SK-N-SH (cell line): ENCODE results near the gene RFTN1. TPM values are rescaled to one million over a fixed set of nuclear protein-coding genes. Genes with fewer than 3 reads are reported as not detected.

Source experiments
- CTCF ChIA-PET: fragments of 300-600, 350-600 bp; formaldehyde crosslinking; extraction: SDS; loops from one replicate; lab custom pipeline; 2021; lab: Yijun Ruan, JAX
- POLR2A ChIA-PET: fragments of 350-600 bp; sonication (Branson Sonifier 250); formaldehyde crosslinking; extraction: SDS; loops from one replicate; lab custom pipeline; 2020; ENCODE audit warnings: antibody characterized with exemption, inconsistent platforms; lab: Yijun Ruan, JAX
- DNase-seq: peaks from one replicate; pipeline ENCODE4 v3.0.0; 2012
- H2AFZ ChIP-seq: fragments of 200-600 bp; sonication (generic); 2 replicates; pipeline ENCODE4 v1.8.1; 2016; ENCODE audit warnings: antibody characterized with exemption, mild to moderate bottlenecking, low read depth
- H3F3A ChIP-seq: fragments of 200-600 bp; sonication (generic); replicated peaks from 2 replicates; pipeline ENCODE3; 2016; ENCODE audit warnings: antibody characterized with exemption, mild to moderate bottlenecking; ENCODE audit not compliant: insufficient read depth
- H3K27ac ChIP-seq, 2 experiments: fragments of 200-500 bp in 1 of 2; fragments of 200-600 bp in 1 of 2; sonication (Bioruptor generic) in 1 of 2; sonication (generic), shearing (Covaris generic) in 1 of 2; 2 replicates each; pipeline versions ENCODE4 v1.5.1 to v1.6.1; 2014 to 2016; ENCODE audit warnings: low read depth in 2 of 2, inconsistent platforms in 1 of 2, low read length in 1 of 2, mild to moderate bottlenecking in 1 of 2, mixed read lengths in 1 of 2
- H3K27me3 ChIP-seq: fragments of 200-600 bp; sonication (generic), shearing (Covaris generic); 2 replicates; pipeline ENCODE4 v1.6.1; 2016; ENCODE audit warnings: mixed run types; ENCODE audit not compliant: insufficient read depth
- H3K36me3 ChIP-seq, 2 experiments: fragments of 200-500 bp in 1 of 2; fragments of 200-600 bp in 1 of 2; sonication (Bioruptor generic) in 1 of 2; sonication (generic) in 1 of 2; replicated peaks in 1 of 2; 2 replicates each; pipeline versions ENCODE3 to v1.5.1; 2014 to 2016; ENCODE audit warnings: low read length in 1 of 2, mild to moderate bottlenecking in 1 of 2; ENCODE audit not compliant: insufficient read depth in 2 of 2, control insufficient read depth in 1 of 2
- H3K4me1 ChIP-seq, 2 experiments: fragments of 200-500 bp in 1 of 2; fragments of 200-600 bp in 1 of 2; sonication (Bioruptor generic) in 1 of 2; sonication (generic), shearing (Covaris generic) in 1 of 2; 2 replicates each; pipeline versions ENCODE4 v1.5.1 to v1.6.1; 2014 to 2016; ENCODE audit warnings: low read depth in 1 of 2, low read length in 1 of 2, mixed run types in 1 of 2; ENCODE audit not compliant: insufficient read depth in 2 of 2, control insufficient read depth in 1 of 2
- H3K4me2 ChIP-seq: fragments of 200-600 bp; sonication (generic), shearing (Covaris generic); 2 replicates; pipeline ENCODE4 v1.6.1; 2017; ENCODE audit warnings: mixed run types
- H3K4me3 ChIP-seq, 2 experiments: fragments of 200-500 bp in 1 of 2; fragments of 200-600 bp in 1 of 2; sonication (Bioruptor generic) in 1 of 2; sonication (generic), shearing (Covaris generic) in 1 of 2; 2 replicates each; pipeline versions ENCODE4 v1.5.1 to v1.8.1; 2014 to 2016; ENCODE audit warnings: low read depth in 2 of 2, inconsistent platforms in 1 of 2, low read length in 1 of 2, mild to moderate bottlenecking in 1 of 2, mixed read lengths in 1 of 2, moderate library complexity in 1 of 2
- H3K79me2 ChIP-seq: fragments of 200-600 bp; sonication (generic); 2 replicates; pipeline ENCODE4 v1.8.1; 2017; ENCODE audit warnings: mild to moderate bottlenecking; ENCODE audit not compliant: insufficient read depth
- H3K9ac ChIP-seq: fragments of 200-600 bp; sonication (generic); 2 replicates; pipeline ENCODE4 v1.6.1; 2017; ENCODE audit warnings: mixed run types
- H3K9me2 ChIP-seq: fragments of 200-600 bp; sonication (generic); 2 replicates; pipeline ENCODE4 v1.6.1; 2017; ENCODE audit warnings: mixed run types
- H3K9me3 ChIP-seq: fragments of 200-600 bp; sonication (generic); 2 replicates; pipeline ENCODE4 v1.6.1; 2017; ENCODE audit warnings: mixed run types, mild to moderate bottlenecking, moderate library complexity
- H4K20me1 ChIP-seq: fragments of 200-600 bp; sonication (generic); 2 replicates; pipeline ENCODE4 v1.6.1; 2017; ENCODE audit warnings: mild to moderate bottlenecking, mixed run types; ENCODE audit not compliant: insufficient read depth
- CHD2 ChIP-seq: fragments of 150-350 bp; IDR thresholded peaks from 2 replicates; pipeline ENCODE4 v1.6.1; 2018; ENCODE audit warnings: low read length; ENCODE audit not compliant: partially characterized antibody
- CTCF ChIP-seq: fragments of 200-600 bp; sonication (generic); IDR thresholded peaks from 2 replicates; pipeline ENCODE4 v1.6.1; 2017; ENCODE audit warnings: antibody characterized with exemption, mild to moderate bottlenecking, moderate library complexity
- ELF1 ChIP-seq: IDR thresholded peaks from 2 replicates; pipeline ENCODE4 v1.4.0; 2012
- EZH2phosphoT487 ChIP-seq: fragments of 200-600 bp; sonication (generic); IDR thresholded peaks from 2 replicates; pipeline ENCODE4 v1.6.1; 2017; ENCODE audit warnings: low read depth, mixed run types, mild to moderate bottlenecking, antibody characterized with exemption, moderate library complexity, borderline replicate concordance
- FOXJ3 ChIP-seq: sonication (generic); formaldehyde crosslinking; IDR thresholded peaks from 2 replicates; pipeline ENCODE4 v1.5.1; 2020; ENCODE audit warnings: mild to moderate bottlenecking, missing genetic modification reagents
- FOXM1 ChIP-seq: IDR thresholded peaks from 2 replicates; pipeline ENCODE4 v1.4.0; 2012; ENCODE audit warnings: low read depth, mild to moderate bottlenecking
- GABPA ChIP-seq: IDR thresholded peaks from 2 replicates; pipeline ENCODE4 v1.4.0; 2012; ENCODE audit warnings: low read depth, mild to moderate bottlenecking
- GATA2 ChIP-seq: sonication (generic); formaldehyde crosslinking; IDR thresholded peaks from 2 replicates; pipeline ENCODE4 v1.5.0; 2020; ENCODE audit warnings: mild to moderate bottlenecking, missing genetic modification reagents
- IRF3 ChIP-seq: fragments of 150-350 bp; IDR thresholded peaks from 2 replicates; pipeline ENCODE4 v1.6.1; 2016; ENCODE audit warnings: mild to moderate bottlenecking, low read depth, low read length
- JUND ChIP-seq: IDR thresholded peaks from 2 replicates; pipeline ENCODE4 v1.4.0; 2012
- MAX ChIP-seq: IDR thresholded peaks from 2 replicates; pipeline ENCODE4 v1.4.0; 2012; ENCODE audit warnings: low read depth
- MEF2A ChIP-seq: IDR thresholded peaks from 2 replicates; pipeline ENCODE4 v1.4.0; 2012; ENCODE audit warnings: low read depth, borderline replicate concordance
- NFIC ChIP-seq: IDR thresholded peaks from 2 replicates; pipeline ENCODE4 v1.4.0; 2012; ENCODE audit warnings: borderline replicate concordance
- PBX3 ChIP-seq: IDR thresholded peaks from 2 replicates; pipeline ENCODE4; 2012
- RCOR1 ChIP-seq: fragments of 150-350 bp; IDR thresholded peaks from 2 replicates; pipeline ENCODE4 v1.6.1; 2017; ENCODE audit warnings: antibody characterized with exemption, low read length
- RXRA ChIP-seq: IDR thresholded peaks from 2 replicates; pipeline ENCODE4 v1.4.0; 2012; ENCODE audit warnings: low read depth, mild to moderate bottlenecking, borderline replicate concordance
- TCF12 ChIP-seq: IDR thresholded peaks from 2 replicates; pipeline ENCODE4 v1.4.0; 2012
- USF1 ChIP-seq: IDR thresholded peaks from 2 replicates; pipeline ENCODE4 v1.4.0; 2012; ENCODE audit warnings: low read depth, borderline replicate concordance
- USF2 ChIP-seq: fragments of 150-350 bp; IDR thresholded peaks from 2 replicates; pipeline ENCODE4 v1.6.1; 2017; ENCODE audit warnings: antibody characterized with exemption, low read length, low read depth, borderline replicate concordance
- ZBTB33 ChIP-seq: IDR thresholded peaks from 2 replicates; pipeline ENCODE4 v1.4.0; 2012; ENCODE audit warnings: low read depth, borderline replicate concordance
- WGBS: methylation state at CpG from one replicate; pipeline ENCODE4 v1.1.6; 2017; ENCODE audit warnings: low lambda C conversion rate; 5-methylcytosine and 5-hydroxymethylcytosine counted together
- polyA plus RNA-seq, 3 experiments: library from polyadenylated mRNA; depleted of rRNA; stranded (reverse); fragments of >200 nt; gene quantifications; 2 replicates each; pipeline ENCODE4 v1.2.3, GENCODE V29; 2012

Gene RFTN1
- polyA plus RNA-seq, 1 of the 3 experiments (the other 2 are of a cell fraction): 21.2 TPM

- no peaks in the 10 kb centered on the region for H3K27me3 ChIP-seq
- no peak overlapping the region for H2AFZ ChIP-seq
- ChIA-PET POLR2A (no interaction called here), CTCF (interaction anchor here (0.5 kb wide), 1 partner anchor 437 kb away, joined by 3 read pairs; no protein-coding TSS in a partner anchor)
- peaks cover 9 to 36% of the 10 kb centered on the region in 2 experiments for H3K36me3 ChIP-seq
- H3K27ac ChIP-seq: no peak overlapping the region
- no peak for DNase-seq
- H3F3A ChIP-seq: no peaks in the 10 kb centered on the region
- no peak overlapping the region for H3K4me3 ChIP-seq
- no peaks in the 10 kb centered on the region for H3K9me2 ChIP-seq
- WGBS: 93% methylated on average over 12 of the region's 12 CpGs
- peaks cover 0 to 2% of the 10 kb centered on the region in 2 experiments; a peak in 1 of 4 replicates for H3K4me1 ChIP-seq
- H3K79me2 ChIP-seq: no peaks in the 10 kb centered on the region
- no peak overlapping the region for H3K4me2 ChIP-seq
- H3K9me3 ChIP-seq: no peaks in the 10 kb centered on the region
- no peak for TF ChIP-seq CHD2
- TF ChIP-seq TCF12: no peak
- TF ChIP-seq GABPA: no peak
- TF ChIP-seq GATA2: no peak
- no peak for TF ChIP-seq ELF1
- no peak for TF ChIP-seq FOXJ3
- TF ChIP-seq MEF2A: no peak
- no peak for TF ChIP-seq CTCF
- no peak for TF ChIP-seq USF2
- TF ChIP-seq NFIC: no peak
- no peak for TF ChIP-seq EZH2phosphoT487
- TF ChIP-seq PBX3: no peak
- TF ChIP-seq FOXM1: no peak
- no peak for TF ChIP-seq RCOR1
- TF ChIP-seq MAX: no peak
- TF ChIP-seq RXRA: no peak
- no peak for TF ChIP-seq ZBTB33
- TF ChIP-seq JUND: no peak
- TF ChIP-seq IRF3: no peak
- TF ChIP-seq USF1: no peak
- no peak overlapping the region for H3K9ac ChIP-seq
- no peaks in the 10 kb centered on the region for H4K20me1 ChIP-seq
Observed at GRCh38 chr3:16372362-16373292, 140.9 kb downstream of the RFTN1 start.
